NCI-H2107 treated with DMSO at 0.1 percent for 48 hours (cell line): ENCODE results near the gene DLGAP1.
"Not testable (repeated sequence)": the region's sequence is repeated elsewhere in the genome, so short reads cannot be mapped to it uniquely, and the experiment has no call there.

ENCODE experiments used
- DNase-seq: peaks from one replicate; lab custom pipeline; 2025; ENCODE audit not compliant: unreplicated experiment; lab: John Stamatoyannopoulos, UW

The DLGAP1 gene

GRCh38 chr18:4292696-4293095 is 162.4 kb downstream of the DLGAP1 start:
- DNase-seq: no peak

- not testable (repeated sequence) for DNase-seq
Measured at GRCh38 chr18:4287340-4287739, 167.8 kb downstream of the DLGAP1 start.

GRCh38 chr18:4286256-4286655 is 168.9 kb downstream of the DLGAP1 start:
- no peak for DNase-seq

GRCh38 chr18:4285525-4285924 is 169.6 kb downstream of the DLGAP1 start:
- DNase-seq: no peak

- DNase-seq: no peak
Measured at GRCh38 chr18:4284528-4284927, 170.6 kb downstream of the DLGAP1 start.

GRCh38 chr18:4283746-4284291 is 171.3 kb downstream of the DLGAP1 start:
- DNase-seq: no peak

GRCh38 chr18:4282954-4283353 is 172.2 kb downstream of the DLGAP1 start:
- DNase-seq: no peak

- DNase-seq: no peak
Measured at GRCh38 chr18:4276953-4277585, 178.0 kb downstream of the DLGAP1 start.

GRCh38 chr18:4271952-4272351 is 183.2 kb downstream of the DLGAP1 start:
- no peak for DNase-seq

- no peak for DNase-seq
Measured at GRCh38 chr18:4270988-4271387, 184.1 kb downstream of the DLGAP1 start.

- no peak for DNase-seq
Measured at GRCh38 chr18:4270016-4270415, 185.1 kb downstream of the DLGAP1 start.

GRCh38 chr18:4267641-4268040 is 187.5 kb downstream of the DLGAP1 start:
- no peak for DNase-seq

- DNase-seq: no peak
Measured at GRCh38 chr18:4264347-4264791, 190.7 kb downstream of the DLGAP1 start.

- no peak for DNase-seq
Measured at GRCh38 chr18:4260107-4260506, 195.0 kb downstream of the DLGAP1 start.

- DNase-seq: no peak
Measured at GRCh38 chr18:4256766-4257417, 198.2 kb downstream of the DLGAP1 start.

GRCh38 chr18:4254840-4255239 is 200.3 kb downstream of the DLGAP1 start:
- DNase-seq: no peak

- DNase-seq: no peak
Measured at GRCh38 chr18:4252829-4253228, 202.3 kb downstream of the DLGAP1 start.

GRCh38 chr18:4251873-4252272 is 203.2 kb downstream of the DLGAP1 start:
- no peak for DNase-seq

GRCh38 chr18:4251206-4251605 is 203.9 kb downstream of the DLGAP1 start:
- no peak for DNase-seq

- DNase-seq: no peak
Measured at GRCh38 chr18:4250141-4250540, 205.0 kb downstream of the DLGAP1 start.

GRCh38 chr18:4248686-4249085 is 206.4 kb downstream of the DLGAP1 start:
- no peak for DNase-seq

- DNase-seq: no peak
Measured at GRCh38 chr18:4246374-4246773, 208.7 kb downstream of the DLGAP1 start.

GRCh38 chr18:4245456-4245855 is 209.7 kb downstream of the DLGAP1 start:
- no peak for DNase-seq
